Measurements from ENCODE around the gene SEL1L2. TPM values are rescaled to one million over a fixed set of nuclear protein-coding genes. Genes with fewer than 3 reads are reported as not detected.

Gene SEL1L2
- polyA plus RNA-seq, 1 experiment, result 0.38 TPM

DNA sequence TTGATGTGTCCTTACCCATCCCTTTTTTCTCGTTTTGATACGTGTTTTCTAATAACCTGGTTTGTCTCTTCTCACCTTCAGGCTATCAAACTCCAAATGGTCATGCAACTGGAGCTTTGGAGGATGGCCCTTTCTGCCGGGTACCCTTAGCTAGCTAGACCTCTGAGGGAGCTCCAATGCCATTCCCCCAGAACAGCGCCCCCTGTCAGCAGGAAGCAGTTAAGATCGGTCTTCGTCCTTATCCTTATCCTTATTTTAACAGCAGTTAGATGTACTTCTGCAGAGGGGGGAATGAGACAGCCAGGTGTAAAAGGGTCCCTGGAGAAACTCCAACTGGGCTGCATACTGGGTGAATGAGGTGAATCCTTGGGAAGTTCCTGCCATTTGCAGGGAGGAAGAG is 37.2 kb downstream of the SEL1L2 start:
- ChIA-PET CTCF (interaction anchor here (0.7 to 1.9 kb wide), 2 partner anchors 134 to 256 kb away, joined by 3 to 7 read pairs; no protein-coding TSS in a partner anchor), POLR2A (no interaction called here)
- no peak overlapping the region for H3K4me3 ChIP-seq (ENCODE audit: low read depth, low read length)
- no peak for DNase-seq (ENCODE audit: low read depth)
- H3K36me3 ChIP-seq (ENCODE audit: control insufficient read depth, insufficient read depth, low read length), result no peaks in the 10 kb centered on the region
- TF ChIP-seq, protein P1, sequence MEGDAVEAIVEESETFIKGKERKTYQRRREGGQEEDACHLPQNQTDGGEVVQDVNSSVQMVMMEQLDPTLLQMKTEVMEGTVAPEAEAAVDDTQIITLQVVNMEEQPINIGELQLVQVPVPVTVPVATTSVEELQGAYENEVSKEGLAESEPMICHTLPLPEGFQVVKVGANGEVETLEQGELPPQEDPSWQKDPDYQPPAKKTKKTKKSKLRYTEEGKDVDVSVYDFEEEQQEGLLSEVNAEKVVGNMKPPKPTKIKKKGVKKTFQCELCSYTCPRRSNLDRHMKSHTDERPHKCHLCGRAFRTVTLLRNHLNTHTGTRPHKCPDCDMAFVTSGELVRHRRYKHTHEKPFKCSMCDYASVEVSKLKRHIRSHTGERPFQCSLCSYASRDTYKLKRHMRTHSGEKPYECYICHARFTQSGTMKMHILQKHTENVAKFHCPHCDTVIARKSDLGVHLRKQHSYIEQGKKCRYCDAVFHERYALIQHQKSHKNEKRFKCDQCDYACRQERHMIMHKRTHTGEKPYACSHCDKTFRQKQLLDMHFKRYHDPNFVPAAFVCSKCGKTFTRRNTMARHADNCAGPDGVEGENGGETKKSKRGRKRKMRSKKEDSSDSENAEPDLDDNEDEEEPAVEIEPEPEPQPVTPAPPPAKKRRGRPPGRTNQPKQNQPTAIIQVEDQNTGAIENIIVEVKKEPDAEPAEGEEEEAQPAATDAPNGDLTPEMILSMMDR (IDR thresholded peaks at IDR 0.05; ENCODE audit: insufficient read depth, low read depth, low read length), result 0 out of 2 replicates have a peak, but pooled peaks have one; percentile 5
- no peaks in the 10 kb centered on the region for H3K27me3 ChIP-seq (ENCODE audit: control insufficient read depth, insufficient read depth, low read length)

DNA sequence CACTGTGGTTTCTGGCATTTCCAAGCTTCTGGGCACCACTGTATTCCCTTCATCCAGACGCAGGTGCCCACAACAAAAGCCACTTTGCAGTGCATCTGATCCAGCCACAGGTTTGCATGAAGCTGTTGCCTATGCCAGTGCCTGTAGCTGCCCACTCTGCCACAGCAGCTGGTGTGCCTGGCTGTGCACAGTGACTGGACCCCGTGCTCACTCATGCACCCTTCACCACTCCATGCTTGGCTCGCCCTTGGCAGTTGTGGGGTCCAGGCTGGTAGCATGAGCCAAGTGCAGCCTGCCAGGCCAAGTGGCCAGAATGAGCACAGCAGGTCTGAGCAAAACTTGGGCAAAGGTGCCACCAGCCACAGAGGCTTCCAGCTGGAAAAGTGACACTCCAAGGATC is 42.7 kb downstream of the SEL1L2 start:
- Histone ChIP-seq H3K36me3 (ENCODE audit: control insufficient read depth, insufficient read depth, low read length) (no peaks in the 10 kb centered on the region), H3K27me3 (ENCODE audit: control insufficient read depth, insufficient read depth, low read length) (no peaks in the 10 kb centered on the region), H3K4me3 (ENCODE audit: low read depth, low read length) (no peak overlapping the region)
- no peak for DNase-seq (ENCODE audit: low read depth)
- ChIA-PET CTCF (interaction anchor here (1.0 to 2.5 kb wide), 3 partner anchors 12 to 127 kb away, joined by 3 to 9 read pairs (median 3); no protein-coding TSS in a partner anchor), POLR2A (no interaction called here)
- TF ChIP-seq, protein P1 (IDR thresholded peaks at IDR 0.05; ENCODE audit: insufficient read depth, low read depth, low read length), result no peak

DNA sequence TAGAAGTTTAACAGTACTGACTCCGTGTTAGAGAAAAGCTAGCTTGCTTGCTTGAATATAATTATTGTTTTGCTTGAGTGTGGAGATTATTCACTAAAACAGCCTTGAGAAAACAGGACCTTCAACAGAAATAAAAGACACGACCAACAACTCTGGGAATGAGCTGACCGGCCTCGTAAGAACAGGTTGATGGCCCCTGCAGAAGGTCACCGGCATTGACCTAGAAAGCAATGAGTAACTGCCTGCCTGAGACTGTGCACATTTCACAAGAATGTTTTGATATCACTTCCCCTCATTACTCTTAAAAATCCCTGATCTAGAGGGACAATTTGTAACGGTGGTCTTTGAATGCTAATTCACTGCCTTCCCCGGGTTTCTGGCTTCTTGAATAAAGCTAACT is 49.4 kb downstream of the SEL1L2 start:
- no peaks in the 10 kb centered on the region for H3K27me3 ChIP-seq (ENCODE audit: control insufficient read depth, insufficient read depth, low read length)
- no peak overlapping the region for H3K4me3 ChIP-seq (ENCODE audit: low read depth, low read length)
- DNase-seq (ENCODE audit: low read depth), result no peak
- POLR2A ChIA-PET, result no interaction called here
- TF ChIP-seq, protein P1 (IDR thresholded peaks at IDR 0.05; ENCODE audit: insufficient read depth, low read depth, low read length), result no peak
- CTCF ChIA-PET, result interaction anchor here (0.7 to 1.8 kb wide), 3 partner anchors 10 to 120 kb away, joined by 3 to 7 read pairs (median 3); no protein-coding TSS in a partner anchor
- no peaks in the 10 kb centered on the region for H3K36me3 ChIP-seq (ENCODE audit: control insufficient read depth, insufficient read depth, low read length)

DNA sequence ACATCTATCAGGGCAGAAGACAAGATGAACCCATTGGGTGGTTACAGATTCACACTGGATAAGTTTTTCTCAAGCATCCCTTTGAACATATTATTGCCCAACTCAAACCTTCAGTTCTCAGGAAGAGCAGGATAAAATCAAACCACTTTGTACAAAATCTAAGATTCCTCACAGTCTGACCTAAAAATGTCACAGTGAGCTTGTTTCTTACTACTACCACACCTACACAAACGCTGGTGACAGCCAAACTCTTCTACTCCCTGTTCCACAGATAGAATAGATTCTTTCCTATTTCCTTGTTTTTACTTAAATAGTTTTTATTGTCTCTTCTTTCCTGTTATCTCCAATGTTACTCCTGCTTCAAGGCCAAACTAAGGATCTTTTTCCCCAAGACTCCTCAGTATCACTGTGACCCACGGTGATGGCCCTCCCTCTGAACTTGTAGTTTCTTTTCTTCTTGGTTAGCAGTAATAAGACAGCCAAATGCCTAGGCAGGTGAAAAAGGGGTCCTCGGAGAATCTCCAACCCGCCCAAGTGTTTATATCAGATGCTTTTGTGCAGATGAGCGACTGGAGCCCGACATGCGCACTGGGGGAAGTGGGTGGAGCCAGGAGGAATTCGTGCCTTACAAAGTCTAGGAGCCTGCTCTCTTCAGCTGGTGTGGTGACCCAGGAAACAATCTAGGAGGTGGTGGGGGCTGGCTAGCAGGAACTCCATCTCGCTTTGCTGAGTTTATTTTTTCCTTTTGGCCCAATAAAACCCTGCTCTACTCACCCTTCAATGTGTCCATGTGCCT is 53.4 kb downstream of the SEL1L2 start:
- Histone ChIP-seq H3K4me3 (ENCODE audit: low read depth, low read length) (no peak overlapping the region), H3K36me3 (ENCODE audit: control insufficient read depth, insufficient read depth, low read length) (no peaks in the 10 kb centered on the region), H3K27me3 (ENCODE audit: control insufficient read depth, insufficient read depth, low read length) (no peaks in the 10 kb centered on the region)
- TF ChIP-seq, protein P1 (IDR thresholded peaks at IDR 0.05; ENCODE audit: insufficient read depth, low read depth, low read length), result no peak
- ChIA-PET CTCF (interaction anchor here (1.3 kb wide), 1 partner anchor 10 kb away, joined by 3 read pairs; no protein-coding TSS in a partner anchor), POLR2A (no interaction called here)
- DNase-seq (ENCODE audit: low read depth), result no peak

DNA sequence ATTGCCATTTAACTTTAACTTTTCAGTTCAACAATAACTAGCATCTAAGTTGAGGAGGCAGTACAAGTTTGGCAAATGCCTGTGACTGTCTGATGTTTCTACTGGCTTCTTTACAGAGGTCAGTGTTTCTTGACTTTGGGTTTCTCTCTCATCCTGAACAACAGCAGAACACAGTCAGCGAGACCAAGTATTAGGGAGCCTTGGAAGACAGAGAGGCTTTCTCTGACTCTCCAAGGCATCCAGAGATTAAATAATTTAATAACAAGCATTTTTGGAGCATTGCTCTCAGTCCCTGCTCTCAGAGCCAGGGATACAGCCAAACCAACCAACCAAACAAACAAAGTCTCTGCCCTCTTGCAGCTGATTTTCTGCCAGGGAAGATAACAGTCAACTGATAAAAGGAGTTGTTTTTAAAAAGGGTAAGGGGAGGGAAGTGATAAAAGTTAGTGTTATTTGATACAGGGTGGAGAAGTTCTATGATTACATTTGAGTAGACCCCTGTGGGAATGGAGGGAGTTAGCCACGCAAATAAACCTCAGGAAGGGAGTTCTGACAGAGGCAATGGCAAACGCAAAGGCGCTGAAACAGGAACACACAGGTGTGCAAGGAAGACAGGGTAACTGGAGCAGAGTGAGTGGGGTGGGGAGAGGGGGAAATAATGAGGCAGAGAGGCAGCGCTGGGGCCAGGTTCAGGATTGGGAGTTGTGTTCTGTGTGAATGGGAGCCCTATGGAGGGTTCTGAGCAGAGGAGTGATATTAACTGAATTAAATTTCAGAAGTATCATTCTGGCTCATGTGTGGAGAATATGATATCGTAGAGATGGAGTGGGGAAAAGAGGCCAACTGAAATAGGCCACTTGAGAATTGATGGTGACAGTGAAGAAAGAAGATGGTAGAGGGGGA is 55.2 kb downstream of the SEL1L2 start:
- CTCF ChIA-PET, result interaction anchor here (0.6 to 1.3 kb wide), 2 partner anchors 12 to 532 kb away, joined by 3 read pairs; no protein-coding TSS in a partner anchor

More for the DNA sequence above, 55.2 kb downstream of the SEL1L2 start:
- no peak overlapping the region for H3K4me3 ChIP-seq (ENCODE audit: low read depth, low read length)
- H3K27me3 ChIP-seq (ENCODE audit: control insufficient read depth, insufficient read depth, low read length), result no peaks in the 10 kb centered on the region
- POLR2A ChIA-PET, result no interaction called here
- TF ChIP-seq, protein P1 (IDR thresholded peaks at IDR 0.05; ENCODE audit: insufficient read depth, low read depth, low read length), result no peak
- DNase-seq (ENCODE audit: low read depth), result no peak
- H3K36me3 ChIP-seq (ENCODE audit: control insufficient read depth, insufficient read depth, low read length), result no peaks in the 10 kb centered on the region
